ENCODE measurements around the gene AKAP8L. TPM values are rescaled to one million over a fixed set of nuclear protein-coding genes. Genes with fewer than 3 reads are reported as not detected.
A peak's percentile ranks its signal among the peaks of the same experiment; 100 is the strongest.

The AKAP8L gene
- total and polyA plus RNA-seq, 10 of the 15 experiments (the other 5 are each of a cell fraction or from before 2014, with no cell fraction given) = 0.66 to 64.3 (median 40.0) TPM

DNA sequence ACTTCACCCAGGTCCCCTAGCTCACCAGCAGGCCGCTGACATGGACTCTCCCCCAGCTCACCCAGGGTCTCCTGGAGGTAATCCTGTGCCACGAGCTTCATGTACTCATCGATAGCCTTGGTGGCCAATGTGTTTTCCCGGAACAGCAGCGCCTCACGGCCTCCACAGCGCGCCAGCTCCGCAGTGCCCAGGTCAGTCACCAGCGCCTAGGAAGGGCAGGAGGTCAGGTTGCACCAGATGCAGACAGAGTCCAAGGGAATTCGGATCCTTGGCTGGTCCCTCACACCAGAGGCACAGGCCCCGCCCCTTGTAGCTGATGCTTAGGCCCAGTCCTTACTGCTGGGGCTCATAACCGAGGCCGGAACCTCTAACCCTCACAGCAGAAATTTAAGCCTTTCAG lies 37.7 kb upstream of the AKAP8L start:
- H3K27me3 ChIP-seq (replicated peaks in 1 of 2; ENCODE audit: control insufficient read depth in 2 of 2, insufficient read depth in 2 of 2, low read length in 1 of 2) = no peaks in the 10 kb centered on the region
- no TSS peak for BruUV-seq (replicated peaks)
- peaks cover 22 to 32% of the 10 kb centered on the region in 2 experiments for H3K36me3 ChIP-seq (ENCODE audit: control insufficient read depth in 2 of 2, insufficient read depth in 2 of 2, low read length in 1 of 2)
- intact Hi-C loops (cut with micrococcal nuclease; ENCODE audit: unreplicated experiment) = no loop called here
- no peaks in the 10 kb centered on the region; the same call in 2 of the 3 replicates for H3K9me3 ChIP-seq (replicated peaks; ENCODE audit: control insufficient read depth, insufficient read depth, low read length)
- no peak overlapping the region for H3K9ac ChIP-seq (ENCODE audit: control insufficient read depth, insufficient read depth, low read length)
- H3K4me3 ChIP-seq = no peak overlapping the region
- DNase-seq (ENCODE audit: low read depth, low spot score) (no peak), FAIRE-seq (no peak), ATAC-seq (no peak)
- ChIA-PET RAD21 (ENCODE audit: unreplicated experiment) (no interaction called here), POLR2A (interaction anchor here (0.5 kb wide), 1 partner anchor 640 kb away, joined by 4 read pairs; no protein-coding TSS in a partner anchor), SMC1A (ENCODE audit: uncharacterized antibody, unreplicated experiment) (no interaction called here), CTCF (no interaction called here)
- H3K4me1 ChIP-seq (ENCODE audit: control insufficient read depth, insufficient read depth, low read length) = no peaks in the 10 kb centered on the region
- H2AFZ ChIP-seq (ENCODE audit: control insufficient read depth, low read depth, low read length) = no peak overlapping the region
- TF ChIP-seq POLR2AphosphoS5 (IDR thresholded peaks at IDR 0.05; ENCODE audit: low read length) (peak; percentile 52; the same call in 1 of the 2 replicates), IKZF1 (conservative IDR thresholded peaks at IDR 0.05) (no peak)
- no peaks in the 10 kb centered on the region; the same call in 1 of the 2 replicates for H4K20me1 ChIP-seq (ENCODE audit: control insufficient read depth, insufficient read depth)
- WGBS (ENCODE audit: insufficient coverage, insufficient replicate concordance, low lambda C conversion rate, missing lambda C conversion rate) = 93% methylated on average over 14 of the region's 14 CpGs
- in situ Hi-C loops (cut with MboI) = no loop called here
- no peaks in the 10 kb centered on the region for H3K79me2 ChIP-seq (ENCODE audit: control insufficient read depth, insufficient read depth, low read length)
- H3K4me2 ChIP-seq (ENCODE audit: control insufficient read depth, insufficient read depth) = no peak overlapping the region
- H3K27ac ChIP-seq (ENCODE audit: control insufficient read depth, insufficient read depth) = no peak overlapping the region

DNA sequence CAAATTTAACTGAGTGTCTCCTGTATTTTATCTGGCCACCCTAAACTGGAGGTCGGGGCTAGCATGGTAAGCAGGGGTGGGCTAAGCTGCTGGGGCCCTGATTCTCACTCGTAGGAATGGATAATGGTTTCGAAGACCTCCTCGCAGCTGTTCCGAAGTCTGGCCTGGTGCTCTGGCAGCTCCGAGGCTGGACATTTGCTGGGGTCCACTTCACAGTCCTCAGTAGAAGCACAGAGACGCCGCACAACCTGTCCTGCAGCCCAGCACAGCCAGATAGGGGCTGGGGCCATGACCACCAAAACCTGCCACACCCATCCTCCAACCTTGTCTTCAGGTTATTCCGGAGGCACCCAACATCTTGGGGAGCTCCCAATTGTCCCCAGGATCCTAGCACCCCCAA lies 37.2 kb upstream of the AKAP8L start:
- no peak overlapping the region for H3K4me3 ChIP-seq
- FAIRE-seq (no peak), ATAC-seq (no peak), DNase-seq (ENCODE audit: low read depth, low spot score) (no peak)
- intact Hi-C loops (cut with micrococcal nuclease; ENCODE audit: unreplicated experiment) (no loop called here), in situ Hi-C loops (cut with MboI) (no loop called here)
- no peak overlapping the region for H2AFZ ChIP-seq (ENCODE audit: control insufficient read depth, low read depth, low read length)
- no peaks in the 10 kb centered on the region; the same call in 2 of the 3 replicates for H3K9me3 ChIP-seq (replicated peaks; ENCODE audit: control insufficient read depth, insufficient read depth, low read length)
- SMC1A ChIA-PET (ENCODE audit: uncharacterized antibody, unreplicated experiment) = interaction anchor here (1.1 kb wide), 1 partner anchor 12 kb away, joined by 4 read pairs; no protein-coding TSS in a partner anchor
- BruUV-seq (replicated peaks) = no TSS peak
- H3K79me2 ChIP-seq (ENCODE audit: control insufficient read depth, insufficient read depth, low read length) = no peaks in the 10 kb centered on the region
- H3K4me2 ChIP-seq (ENCODE audit: control insufficient read depth, insufficient read depth) = no peak overlapping the region
- no peak overlapping the region for H3K9ac ChIP-seq (ENCODE audit: control insufficient read depth, insufficient read depth, low read length)
- H3K27me3 ChIP-seq (replicated peaks in 1 of 2; ENCODE audit: control insufficient read depth in 2 of 2, insufficient read depth in 2 of 2, low read length in 1 of 2) = no peaks in the 10 kb centered on the region
- CTCF ChIA-PET = no interaction called here
- H3K36me3 ChIP-seq (ENCODE audit: control insufficient read depth in 2 of 2, insufficient read depth in 2 of 2, low read length in 1 of 2) = peaks cover 22 to 31% of the 10 kb centered on the region in 2 experiments
- no peaks in the 10 kb centered on the region for H4K20me1 ChIP-seq (ENCODE audit: control insufficient read depth, insufficient read depth)
- H3K27ac ChIP-seq (ENCODE audit: control insufficient read depth, insufficient read depth) = no peak overlapping the region
- RAD21 ChIA-PET (ENCODE audit: unreplicated experiment) = no interaction called here
- POLR2A ChIA-PET = interaction anchor here (0.5 kb wide), 1 partner anchor 640 kb away, joined by 4 read pairs; no protein-coding TSS in a partner anchor
- no peaks in the 10 kb centered on the region for H3K4me1 ChIP-seq (ENCODE audit: control insufficient read depth, insufficient read depth, low read length)
- WGBS (ENCODE audit: insufficient coverage, insufficient replicate concordance, low lambda C conversion rate, missing lambda C conversion rate) = 98% methylated on average over 9 of the region's 9 CpGs
- no peak for TF ChIP-seq EED (IDR thresholded peaks at IDR 0.05; ENCODE audit: low read depth)
- no peak for TF ChIP-seq RAD21 (IDR thresholded peaks at IDR 0.05; ENCODE audit: insufficient read depth, low read depth, low read length)
- TF ChIP-seq RB1 (IDR thresholded peaks at IDR 0.05; ENCODE audit: borderline replicate concordance) = no peak
- TF ChIP-seq, protein P1, sequence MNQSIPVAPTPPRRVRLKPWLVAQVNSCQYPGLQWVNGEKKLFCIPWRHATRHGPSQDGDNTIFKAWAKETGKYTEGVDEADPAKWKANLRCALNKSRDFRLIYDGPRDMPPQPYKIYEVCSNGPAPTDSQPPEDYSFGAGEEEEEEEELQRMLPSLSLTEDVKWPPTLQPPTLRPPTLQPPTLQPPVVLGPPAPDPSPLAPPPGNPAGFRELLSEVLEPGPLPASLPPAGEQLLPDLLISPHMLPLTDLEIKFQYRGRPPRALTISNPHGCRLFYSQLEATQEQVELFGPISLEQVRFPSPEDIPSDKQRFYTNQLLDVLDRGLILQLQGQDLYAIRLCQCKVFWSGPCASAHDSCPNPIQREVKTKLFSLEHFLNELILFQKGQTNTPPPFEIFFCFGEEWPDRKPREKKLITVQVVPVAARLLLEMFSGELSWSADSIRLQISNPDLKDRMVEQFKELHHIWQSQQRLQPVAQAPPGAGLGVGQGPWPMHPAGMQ (IDR thresholded peaks at IDR 0.05; ENCODE audit: borderline replicate concordance) = no peak
- no peak for TF ChIP-seq GABPA (IDR thresholded peaks at IDR 0.05; ENCODE audit: low read depth)
- TF ChIP-seq, protein P2, sequence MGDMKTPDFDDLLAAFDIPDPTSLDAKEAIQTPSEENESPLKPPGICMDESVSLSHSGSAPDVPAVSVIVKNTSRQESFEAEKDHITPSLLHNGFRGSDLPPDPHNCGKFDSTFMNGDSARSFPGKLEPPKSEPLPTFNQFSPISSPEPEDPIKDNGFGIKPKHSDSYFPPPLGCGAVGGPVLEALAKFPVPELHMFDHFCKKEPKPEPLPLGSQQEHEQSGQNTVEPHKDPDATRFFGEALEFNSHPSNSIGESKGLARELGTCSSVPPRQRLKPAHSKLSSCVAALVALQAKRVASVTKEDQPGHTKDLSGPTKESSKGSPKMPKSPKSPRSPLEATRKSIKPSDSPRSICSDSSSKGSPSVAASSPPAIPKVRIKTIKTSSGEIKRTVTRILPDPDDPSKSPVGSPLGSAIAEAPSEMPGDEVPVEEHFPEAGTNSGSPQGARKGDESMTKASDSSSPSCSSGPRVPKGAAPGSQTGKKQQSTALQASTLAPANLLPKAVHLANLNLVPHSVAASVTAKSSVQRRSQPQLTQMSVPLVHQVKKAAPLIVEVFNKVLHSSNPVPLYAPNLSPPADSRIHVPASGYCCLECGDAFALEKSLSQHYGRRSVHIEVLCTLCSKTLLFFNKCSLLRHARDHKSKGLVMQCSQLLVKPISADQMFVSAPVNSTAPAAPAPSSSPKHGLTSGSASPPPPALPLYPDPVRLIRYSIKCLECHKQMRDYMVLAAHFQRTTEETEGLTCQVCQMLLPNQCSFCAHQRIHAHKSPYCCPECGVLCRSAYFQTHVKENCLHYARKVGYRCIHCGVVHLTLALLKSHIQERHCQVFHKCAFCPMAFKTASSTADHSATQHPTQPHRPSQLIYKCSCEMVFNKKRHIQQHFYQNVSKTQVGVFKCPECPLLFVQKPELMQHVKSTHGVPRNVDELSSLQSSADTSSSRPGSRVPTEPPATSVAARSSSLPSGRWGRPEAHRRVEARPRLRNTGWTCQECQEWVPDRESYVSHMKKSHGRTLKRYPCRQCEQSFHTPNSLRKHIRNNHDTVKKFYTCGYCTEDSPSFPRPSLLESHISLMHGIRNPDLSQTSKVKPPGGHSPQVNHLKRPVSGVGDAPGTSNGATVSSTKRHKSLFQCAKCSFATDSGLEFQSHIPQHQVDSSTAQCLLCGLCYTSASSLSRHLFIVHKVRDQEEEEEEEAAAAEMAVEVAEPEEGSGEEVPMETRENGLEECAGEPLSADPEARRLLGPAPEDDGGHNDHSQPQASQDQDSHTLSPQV (IDR thresholded peaks at IDR 0.05) = no peak
- TF ChIP-seq, protein P3, sequence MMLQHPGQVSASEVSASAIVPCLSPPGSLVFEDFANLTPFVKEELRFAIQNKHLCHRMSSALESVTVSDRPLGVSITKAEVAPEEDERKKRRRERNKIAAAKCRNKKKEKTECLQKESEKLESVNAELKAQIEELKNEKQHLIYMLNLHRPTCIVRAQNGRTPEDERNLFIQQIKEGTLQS (IDR thresholded peaks at IDR 0.05; ENCODE audit: borderline replicate concordance, extremely low read depth, low read depth, low read length) = no peak
